ENCODE data around the gene GNA12. TPM values are rescaled to one million over a fixed set of nuclear protein-coding genes. Genes with fewer than 3 reads are reported as not detected.

Gene GNA12
- total RNA-seq, 1 donor from 2014 or later, result 46.7 TPM

DNA sequence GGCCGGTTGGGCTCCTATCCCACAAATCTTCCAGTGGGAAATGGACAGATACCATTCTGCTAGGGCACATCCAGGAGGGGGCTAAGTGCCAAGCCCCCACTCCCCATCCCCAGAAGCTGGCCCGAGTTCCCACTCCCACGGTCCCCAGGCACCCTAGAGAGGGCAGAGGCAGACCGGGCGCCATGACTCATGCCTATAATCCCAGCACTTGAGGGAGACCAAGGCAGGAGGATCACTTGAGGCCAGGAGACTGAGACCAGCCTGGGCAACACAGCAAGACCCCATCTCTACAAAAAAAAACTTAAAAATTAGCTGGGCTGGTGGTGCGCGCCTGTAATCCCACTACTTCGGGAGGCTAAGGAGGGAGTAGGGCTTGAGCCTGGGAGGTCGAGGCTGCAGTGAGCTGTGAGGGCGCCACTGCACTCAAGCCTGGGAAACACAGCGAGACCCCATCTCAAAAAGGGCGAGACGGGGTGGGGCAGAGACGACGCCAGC lies 870 bp downstream of the GNA12 start:
- no peak for DNase-seq (ENCODE audit: low spot score)
- ATAC-seq, result no peak
- intact Hi-C loops (cut with DNase I), result no loop called here

GRCh38 chr7:2841907-2842306 lies 2.2 kb downstream of the GNA12 start:
- no peak for ATAC-seq
- intact Hi-C loops (cut with DNase I), result no loop called here
- DNase-seq (ENCODE audit: low spot score), result no peak

DNA sequence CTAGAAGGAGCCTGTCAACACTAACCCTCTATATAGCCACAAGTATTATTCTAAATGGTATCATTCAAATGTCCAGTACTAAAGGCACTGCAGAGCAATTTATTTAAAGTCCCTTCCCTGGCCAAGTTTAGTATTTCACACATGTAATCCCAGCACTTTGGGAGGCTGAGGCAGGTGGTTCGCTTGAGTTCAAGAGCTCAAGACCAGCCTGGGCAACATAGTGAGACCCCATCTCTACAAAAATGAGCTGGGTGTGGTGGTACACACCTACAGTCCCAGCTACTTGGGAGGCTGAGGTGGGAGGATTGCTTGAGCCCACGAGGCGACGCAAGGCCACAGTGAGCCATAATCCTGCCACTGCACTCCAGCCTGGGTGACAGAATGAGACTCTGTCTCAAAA lies 3.6 kb downstream of the GNA12 start:
- intact Hi-C loops (cut with DNase I), result no loop called here
- no peak for DNase-seq (ENCODE audit: low spot score)
- no peak for ATAC-seq

- no peak for ATAC-seq
- no peak for DNase-seq (ENCODE audit: low spot score)
- intact Hi-C loops (cut with DNase I), result no loop called here
Measured at GRCh38 chr7:2838873-2839578, 5.1 kb downstream of the GNA12 start.

DNA sequence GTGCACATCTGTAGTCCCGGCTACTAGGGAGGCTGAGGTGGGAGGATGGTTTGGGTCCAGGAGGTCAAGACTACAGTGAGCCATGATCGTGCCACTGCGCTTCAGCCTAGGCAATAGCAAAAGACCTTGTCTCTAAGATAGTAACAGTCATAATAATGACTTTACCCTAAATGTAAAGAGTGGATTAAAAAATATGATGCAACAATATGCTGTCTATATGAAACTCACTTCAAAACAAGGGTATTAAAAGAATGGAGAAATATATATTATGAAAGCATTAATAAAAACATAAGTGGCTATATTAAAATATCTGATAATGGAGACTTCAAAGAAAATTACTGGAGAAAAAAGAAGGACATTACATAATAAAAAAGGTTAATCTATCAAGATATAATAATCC lies 5.7 kb downstream of the GNA12 start:
- intact Hi-C loops (cut with DNase I), result no loop called here

GRCh38 chr7:2837496-2837895 lies 6.6 kb downstream of the GNA12 start:
- no peak for ATAC-seq
- intact Hi-C loops (cut with DNase I), result no loop called here
- DNase-seq (ENCODE audit: low spot score), result no peak

More for the DNA sequence above, 5.7 kb downstream of the GNA12 start:
- DNase-seq (ENCODE audit: low spot score), result no peak
- ATAC-seq, result no peak

- DNase-seq (ENCODE audit: low spot score) (no peak), ATAC-seq (no peak)
- intact Hi-C loops (cut with DNase I), result no loop called here
Measured at GRCh38 chr7:2834748-2835441, 9.2 kb downstream of the GNA12 start.

DNA sequence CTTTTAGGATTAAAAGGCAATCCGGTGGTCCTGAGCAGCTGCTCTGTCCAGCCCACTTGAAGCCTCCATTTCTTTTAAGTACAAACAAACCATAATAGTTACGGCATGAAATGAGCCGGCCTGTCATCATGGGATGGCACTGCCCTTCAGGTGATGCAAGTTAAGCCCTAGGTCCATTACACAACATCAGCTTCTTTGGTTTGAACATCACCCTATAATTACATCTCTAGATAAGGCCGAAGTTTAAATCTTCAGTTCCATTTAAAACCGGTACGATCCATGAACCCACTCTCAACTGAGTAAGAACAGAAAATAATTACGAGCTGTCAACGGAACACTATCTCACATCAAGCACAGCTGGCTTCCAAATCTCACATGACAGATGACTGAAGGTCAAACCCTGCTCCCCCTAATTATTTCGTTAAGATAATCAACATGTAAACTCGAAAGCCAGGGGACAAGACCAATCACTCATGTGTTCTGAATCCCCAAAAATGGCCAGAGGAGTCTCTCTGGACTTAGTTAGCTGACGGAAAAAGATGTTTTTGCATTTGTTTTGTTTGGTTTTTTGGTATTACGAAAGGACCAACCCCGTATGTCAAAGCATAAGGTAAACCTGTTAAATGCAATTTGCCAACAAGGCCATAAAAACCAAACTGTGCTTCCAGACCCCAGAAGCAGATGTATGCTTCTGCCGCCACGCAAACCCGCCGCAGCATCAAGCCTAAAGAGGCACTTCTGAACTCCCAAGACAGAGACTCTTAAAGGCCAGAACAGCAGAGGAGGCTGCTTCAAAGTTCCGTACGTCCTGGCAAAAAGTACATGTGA lies 10.8 kb downstream of the GNA12 start:
- ATAC-seq (no peak), DNase-seq (ENCODE audit: low spot score) (no peak)
- intact Hi-C loops (cut with DNase I), result no loop called here

DNA sequence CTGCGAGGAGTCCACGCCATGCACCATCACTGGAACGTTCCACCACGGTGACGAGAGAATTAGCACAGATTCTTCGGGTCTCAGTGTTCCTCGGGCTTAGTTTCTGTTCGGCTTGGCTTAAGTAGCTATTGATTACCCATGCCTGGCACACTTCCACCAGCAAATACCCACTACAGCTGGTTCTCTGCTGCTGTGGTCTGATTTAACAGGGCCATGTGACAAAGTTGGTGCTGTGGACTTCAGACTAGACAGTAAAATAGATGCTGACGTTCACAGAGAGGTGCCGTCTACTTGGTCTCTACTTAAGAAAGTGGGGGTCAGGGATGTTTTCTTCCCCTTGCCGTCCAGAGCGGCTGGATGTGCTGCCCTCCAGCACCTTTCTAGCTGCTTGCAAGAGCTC lies 11.6 kb downstream of the GNA12 start:
- no peak for ATAC-seq

DNA sequence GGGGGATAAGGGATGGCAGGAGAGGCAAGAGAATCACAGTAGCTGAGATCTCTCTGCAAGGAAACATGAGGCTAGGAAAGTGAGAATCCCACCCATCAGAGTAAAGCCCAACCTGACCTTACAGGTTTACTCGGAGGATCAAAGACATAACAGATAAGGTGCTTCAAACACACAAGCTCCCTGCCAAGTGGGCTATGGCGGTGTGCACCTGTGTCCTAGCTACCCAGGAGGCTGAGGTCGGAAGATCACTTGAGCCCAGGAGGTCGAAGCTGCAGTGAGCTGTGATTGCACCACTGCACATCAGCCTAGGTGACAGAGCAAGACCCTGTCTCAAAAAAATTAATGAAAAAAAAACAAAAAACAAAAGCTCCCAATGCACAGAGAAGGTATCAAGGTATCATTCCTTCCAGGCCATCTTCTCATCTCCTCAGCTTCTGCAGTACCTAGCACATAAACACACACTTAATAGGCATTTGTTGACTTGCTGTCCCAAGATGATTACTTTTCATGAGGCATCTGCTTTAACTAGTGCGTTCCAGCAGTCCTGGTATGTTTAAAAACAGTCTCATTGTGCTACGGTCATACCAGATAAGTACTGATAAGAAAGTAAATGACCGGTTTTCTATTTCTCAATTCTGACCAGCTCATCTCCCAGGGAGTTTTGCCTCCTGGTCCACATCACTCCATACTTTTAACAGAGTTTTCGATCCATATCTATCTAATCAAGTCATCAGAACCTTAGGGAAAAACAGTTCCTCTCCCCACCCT lies 13.3 kb downstream of the GNA12 start:
- DNase-seq (ENCODE audit: low spot score), result no peak
- no peak for ATAC-seq
- intact Hi-C loops (cut with DNase I), result no loop called here

More for the DNA sequence above, 11.6 kb downstream of the GNA12 start:
- no peak for DNase-seq (ENCODE audit: low spot score)
- intact Hi-C loops (cut with DNase I), result no loop called here

DNA sequence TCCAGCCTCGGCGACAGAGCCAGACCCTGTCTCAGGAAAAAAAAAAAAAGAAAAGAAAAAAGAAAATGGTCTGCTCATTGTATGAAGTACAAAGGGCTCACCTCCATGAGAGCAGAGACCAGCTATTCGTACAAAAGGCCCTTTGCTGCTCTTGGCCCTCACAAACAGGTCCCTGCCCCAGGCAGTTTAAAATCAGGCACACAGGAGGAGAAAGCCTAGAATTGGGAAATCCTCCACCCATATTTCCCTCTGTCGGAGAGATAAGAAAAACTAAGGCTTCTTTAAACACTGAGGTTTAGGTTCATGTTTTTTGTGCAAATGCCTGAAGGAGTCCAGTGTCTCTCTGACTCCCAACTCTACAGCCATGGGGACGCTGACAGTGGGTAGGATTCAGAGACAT lies 15.1 kb downstream of the GNA12 start:
- intact Hi-C loops (cut with DNase I), result loop anchor here (2.0 to 10.0 kb wide), 2 partner anchors 26 to 114 kb away; no protein-coding TSS in a partner anchor
- no peak for ATAC-seq
- DNase-seq (ENCODE audit: low spot score), result no peak

- DNase-seq (ENCODE audit: low spot score) (no peak), ATAC-seq (no peak)
Measured at GRCh38 chr7:2826771-2827170, 17.3 kb downstream of the GNA12 start.

GRCh38 chr7:2825559-2826227 lies 18.4 kb downstream of the GNA12 start:
- DNase-seq (ENCODE audit: low spot score) (no peak), ATAC-seq (no peak)
- intact Hi-C loops (cut with DNase I), result loop anchor here (10.0 kb wide), 1 partner anchor 111 kb away; no protein-coding TSS in a partner anchor

More at GRCh38 chr7:2826771-2827170, 17.3 kb downstream of the GNA12 start:
- intact Hi-C loops (cut with DNase I), result loop anchor here (10.0 kb wide), 1 partner anchor 112 kb away; no protein-coding TSS in a partner anchor

DNA sequence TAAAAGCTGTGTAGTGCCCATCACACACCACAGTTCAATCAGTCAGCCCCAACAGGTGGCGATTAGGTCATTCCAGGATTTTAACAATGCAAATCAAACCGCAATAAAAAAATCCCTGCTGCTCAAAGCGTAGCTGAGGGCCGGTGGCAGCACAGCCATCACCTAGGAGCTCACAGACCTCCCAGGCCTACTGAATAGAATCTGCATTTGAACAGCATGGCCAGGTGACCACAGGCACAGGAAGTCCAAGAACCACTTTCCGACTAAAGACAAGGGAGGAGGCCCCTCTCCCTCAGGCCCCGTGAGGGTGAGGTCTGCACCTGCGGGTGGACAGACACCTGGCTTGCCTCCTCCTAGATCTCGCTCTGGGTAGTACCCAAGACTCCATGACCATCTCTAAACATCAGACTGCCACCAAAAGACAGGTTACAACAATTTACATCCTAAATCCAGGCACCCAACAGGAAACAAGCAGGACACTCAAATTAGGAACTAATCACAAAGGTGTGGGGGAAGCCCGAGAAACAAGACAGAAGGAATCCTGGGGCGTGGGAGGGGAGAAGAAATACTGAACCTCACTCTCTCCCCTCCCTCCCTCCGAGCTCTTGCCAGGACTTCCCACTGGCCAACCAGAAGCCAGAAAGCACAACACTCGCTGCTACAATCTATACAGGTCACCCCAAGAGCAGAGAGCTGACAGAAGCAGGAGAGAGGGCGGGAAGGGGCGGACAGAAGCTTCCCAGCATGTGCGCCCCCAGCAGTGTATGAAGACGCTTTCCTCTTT lies 19.2 kb downstream of the GNA12 start:
- ATAC-seq (no peak), DNase-seq (ENCODE audit: low spot score) (no peak)
- intact Hi-C loops (cut with DNase I), result loop anchor here (10.0 kb wide), 1 partner anchor 110 kb away; no protein-coding TSS in a partner anchor

DNA sequence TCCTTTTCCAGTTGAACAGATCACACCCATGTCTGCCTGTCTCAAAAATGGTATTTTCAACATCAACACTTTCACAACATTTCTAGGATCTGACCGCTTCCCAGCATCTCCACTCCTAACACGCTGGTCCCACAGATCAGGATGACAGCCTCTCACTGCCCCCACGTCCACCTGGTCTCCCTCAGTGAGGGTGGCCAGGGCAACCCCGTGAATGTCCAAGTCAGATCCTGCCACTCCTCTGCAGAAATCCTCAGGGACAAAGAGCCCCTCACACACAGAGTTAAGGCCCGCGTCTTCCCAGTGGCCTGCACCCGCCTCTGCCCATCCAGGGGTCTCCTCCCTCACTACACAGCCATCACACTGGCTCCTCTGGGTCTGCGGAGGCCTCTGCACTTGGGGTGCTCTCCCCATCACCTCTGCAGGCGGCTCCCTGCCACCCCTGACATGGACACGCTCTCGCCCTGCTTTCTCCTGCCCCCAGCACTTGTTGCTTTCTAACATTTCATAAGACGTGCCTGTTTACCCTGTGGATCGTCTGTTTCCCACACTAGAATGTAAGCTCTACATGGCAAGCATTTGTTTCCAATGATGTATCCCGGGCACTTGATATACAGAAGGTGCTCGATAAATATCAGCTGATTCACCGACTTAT lies 20.0 kb downstream of the GNA12 start:
- DNase-seq (ENCODE audit: low spot score) (no peak), ATAC-seq (no peak)
- intact Hi-C loops (cut with DNase I), result loop anchor here (10.0 kb wide), 1 partner anchor 109 kb away; no protein-coding TSS in a partner anchor

GRCh38 chr7:2823130-2823529 lies 21.0 kb downstream of the GNA12 start:
- intact Hi-C loops (cut with DNase I), result loop anchor here (10.0 kb wide), 1 partner anchor 108 kb away; no protein-coding TSS in a partner anchor
- ATAC-seq (no peak), DNase-seq (ENCODE audit: low spot score) (no peak)
